Heart right ventricle (tissue), 16 donors: Measurements from ENCODE around the gene DCHS2. TPM values are rescaled to one million over a fixed set of nuclear protein-coding genes. Genes with fewer than 3 reads are reported as not detected.

Experiments used
- ATAC-seq, 8 donors: fragments of 200-7000 bp; cut with Tn5 transposase; one replicate each; pipeline ENCODE4 v1.9.1; 2020; ENCODE audit warnings: mild to moderate bottlenecking in 8 of 8, moderate library complexity in 8 of 8, moderate number of reproducible peaks in 1 of 8
- DNase-seq, 2 donors: peaks; one replicate each; pipeline ENCODE4 v3.0.0-alpha.2; 2020
- H3K27ac ChIP-seq, 10 donors: fragments of 200-600 bp; sonication (generic) in 2 of 10; one replicate each; pipeline versions ENCODE4 v1.5.0 to v1.8.0; 2020 to 2022; ENCODE audit warnings: mild to moderate bottlenecking in 3 of 10
- H3K27me3 ChIP-seq, 7 donors: fragments of 200-600 bp; one replicate each; pipeline ENCODE4 v1.8.0; 2021 to 2022; ENCODE audit warnings: mild to moderate bottlenecking in 2 of 7
- H3K36me3 ChIP-seq, 9 donors: fragments of 200-600 bp; sonication (generic) in 1 of 9; one replicate each; pipeline versions ENCODE4 v1.5.0 to v1.8.0; 2020 to 2022; ENCODE audit warnings: mild to moderate bottlenecking in 2 of 9
- H3K4me1 ChIP-seq, 9 donors: fragments of 200-600 bp; sonication (generic) in 1 of 9; one replicate each; pipeline versions ENCODE4 v1.5.0 to v1.8.0; 2020 to 2022; ENCODE audit warnings: mild to moderate bottlenecking in 4 of 9
- H3K4me3 ChIP-seq, 10 donors: fragments of 200-600 bp; sonication (generic) in 2 of 10; one replicate each; pipeline versions ENCODE4 v1.5.0 to v1.8.0; 2020 to 2022; ENCODE audit warnings: mild to moderate bottlenecking in 7 of 10, moderate library complexity in 2 of 10
- H3K9me3 ChIP-seq, 11 donors: fragments of 200-600 bp in 10 of 11; sonication (generic) in 2 of 11; one replicate each; pipeline versions ENCODE4 v1.5.0 to v1.8.0; 2013 to 2022; ENCODE audit warnings: mild to moderate bottlenecking in 2 of 11, control low read depth in 1 of 11, moderate library complexity in 1 of 11
- WGBS, 2 donors: extraction: QIAGEN DNeasy Blood & Tissue Kit; methylation state at CpG; one replicate each; pipeline ENCODE4 v1.1.7; 2013; ENCODE audit warnings: inconsistent platforms in 1 of 2; 5-methylcytosine and 5-hydroxymethylcytosine counted together
- intact Hi-C, 10 donors: fragments of 100-400 bp; cut with DNase I; formaldehyde crosslinking; loops; one replicate each; pipeline versions ENCODE4 v1.11.1 to v1.14.2; 2022
- polyA plus RNA-seq, 2 donors: library from polyadenylated mRNA; stranded (reverse); fragments of 200-250 nt; gene quantifications; one replicate each; pipeline ENCODE4 v1.2.3, GENCODE V29; 2013
- total RNA-seq, 10 donors: library from RNA; stranded (reverse); fragmentation: NEBNext Ultra II Directional in 3 of 10; extraction: Animal tissue kit (Norgen Biotek cat#: 25700) in 3 of 10; gene quantifications; one replicate each; pipeline versions ENCODE4 v1.2.1 to v1.2.4, GENCODE V29; 2021 to 2023
- TF ChIP-seq, protein P1 (sequence below), 9 donors: fragments of 200-600 bp; sonication (generic) in 2 of 9; IDR thresholded peaks; one replicate each; pipeline versions ENCODE4 v1.5.0 to v1.8.0; 2021 to 2022; ENCODE audit warnings: antibody characterized with exemption in 9 of 9, mild to moderate bottlenecking in 5 of 9, moderate library complexity in 1 of 9
- donor health status: Arrhythmogenic right ventricular cardiomyopathy.
- donor health status: ischemic (EF 13 %, LVEDD 7.1; RV severe dilation, severe dysfunction).
- donor health status: healthy with polysubstance abuse.
- donor health status: DM: no; HTN: yes; CAD: no.
- donor health status: DM: no; HTN: no; CAD: no.
- donor health status: ischemic (EF 25% LVEDD 6.9; RV normal size, moderate dysfunction).
- donor health status: ischemic (EF 25% LVEDD 5.7; RV mildly dilated, moderate dysfunction).
- donor health status: healthy.
- donor health status: DM: yes; HTN: yes; CAD: no.
- donor health status: Ischemic cardiomyopathy.
- donor health status: ischemic (EF 35%, LVEDD 5.7; RV mildly dilated, moderate dysfunction).
- donor health status: nonischemic (EF 11% LVEDD 7.7; RV severe dilation, severe dysfunction).
- donor health status: DM: yes; HTN: yes; CAD: no.
- donor health status: PGD.
- donor health status: ischemic (EF 29% LVEDD 5.4; RV normal size, mild dysfunction).
- donor health status: nonischemic (EF 23%, LVEDD 6.1; RV moderate dilation, normal function).

The DCHS2 gene
- total and polyA plus RNA-seq, 12 donors = under 0.01 to 0.14 (median 0.04) TPM; not detected in 7

DNA sequence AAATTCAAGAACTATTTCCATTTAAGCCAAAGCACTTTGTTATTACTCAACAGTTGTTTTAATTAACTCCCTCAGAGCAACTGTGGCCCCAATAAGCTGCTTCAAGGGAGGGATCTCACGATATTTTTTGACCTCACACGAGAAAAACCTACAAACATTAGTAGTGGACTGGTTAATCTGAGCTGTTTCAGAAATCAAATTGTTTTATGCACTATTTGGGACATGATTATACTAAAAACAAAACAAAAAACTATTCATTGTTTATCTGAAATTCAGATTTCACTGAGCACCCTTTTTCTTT is 74.3 kb downstream of the DCHS2 start:
- H3K27me3 ChIP-seq = peaks cover 0 to 18% (median 0%) of the 10 kb centered on the region in 7 donors
- no peaks in the 10 kb centered on the region for H3K36me3 ChIP-seq
- DNase-seq = no peak
- peak overlapping the region in 4 of 10 donors; percentile 47 to 58 (median 50) for H3K4me3 ChIP-seq
- TF ChIP-seq, protein P1, sequence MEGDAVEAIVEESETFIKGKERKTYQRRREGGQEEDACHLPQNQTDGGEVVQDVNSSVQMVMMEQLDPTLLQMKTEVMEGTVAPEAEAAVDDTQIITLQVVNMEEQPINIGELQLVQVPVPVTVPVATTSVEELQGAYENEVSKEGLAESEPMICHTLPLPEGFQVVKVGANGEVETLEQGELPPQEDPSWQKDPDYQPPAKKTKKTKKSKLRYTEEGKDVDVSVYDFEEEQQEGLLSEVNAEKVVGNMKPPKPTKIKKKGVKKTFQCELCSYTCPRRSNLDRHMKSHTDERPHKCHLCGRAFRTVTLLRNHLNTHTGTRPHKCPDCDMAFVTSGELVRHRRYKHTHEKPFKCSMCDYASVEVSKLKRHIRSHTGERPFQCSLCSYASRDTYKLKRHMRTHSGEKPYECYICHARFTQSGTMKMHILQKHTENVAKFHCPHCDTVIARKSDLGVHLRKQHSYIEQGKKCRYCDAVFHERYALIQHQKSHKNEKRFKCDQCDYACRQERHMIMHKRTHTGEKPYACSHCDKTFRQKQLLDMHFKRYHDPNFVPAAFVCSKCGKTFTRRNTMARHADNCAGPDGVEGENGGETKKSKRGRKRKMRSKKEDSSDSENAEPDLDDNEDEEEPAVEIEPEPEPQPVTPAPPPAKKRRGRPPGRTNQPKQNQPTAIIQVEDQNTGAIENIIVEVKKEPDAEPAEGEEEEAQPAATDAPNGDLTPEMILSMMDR (IDR thresholded peaks at IDR 0.05) = no peak
- H3K27ac ChIP-seq = peak overlapping the region in 2 of 10 donors; percentile 10 to 27
- intact Hi-C loops = no loop called here
- peaks cover 0 to 15% (median 3%) of the 10 kb centered on the region in 9 donors for H3K4me1 ChIP-seq
- ATAC-seq = no peak
- 54 to 59% methylated on average over 2 of the region's 2 CpGs for WGBS, 2 donors
- no peaks in the 10 kb centered on the region for H3K9me3 ChIP-seq

DNA sequence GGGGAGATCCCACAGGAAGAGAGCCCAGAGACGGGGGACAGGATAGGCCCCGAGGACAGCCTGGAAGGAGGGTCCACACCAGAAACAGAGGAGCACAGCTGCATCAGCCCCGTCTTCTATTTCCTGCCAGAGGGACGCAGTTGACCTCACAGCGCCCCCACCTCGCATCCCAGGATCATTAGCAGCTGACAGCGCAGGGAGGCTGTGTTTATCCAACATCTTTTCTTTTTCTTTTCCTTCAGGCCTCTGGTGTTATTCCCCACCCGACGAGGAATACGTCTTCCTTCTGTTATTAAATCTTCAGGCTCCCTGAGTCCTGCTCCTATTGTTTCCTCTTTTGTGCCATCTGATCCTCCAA is 75.4 kb downstream of the DCHS2 start:
- Histone ChIP-seq H3K27ac (peak overlapping the region in 6 of 10 donors; percentile 8 to 68 (median 57)), H3K4me3 (peak overlapping the region in 9 of 10 donors; percentile 20 to 58 (median 48)), H3K4me1 (peaks cover 0 to 15% (median 3%) of the 10 kb centered on the region in 9 donors), H3K27me3 (peaks cover 0 to 18% (median 0%) of the 10 kb centered on the region in 7 donors), H3K36me3 (no peaks in the 10 kb centered on the region), H3K9me3 (no peaks in the 10 kb centered on the region)
- DNase-seq (peak; percentile 20 to 36), ATAC-seq (peak in 7 of 8 donors; percentile 30 to 64 (median 54))
- intact Hi-C loops = no loop called here
- WGBS, 2 donors = 2 to 3% methylated on average over 10 of the region's 10 CpGs
- TF ChIP-seq, protein P1 (IDR thresholded peaks at IDR 0.05) = no peak

- intact Hi-C loops = no loop called here
- 67 to 72% methylated on average over 4 of the region's 4 CpGs for WGBS, 2 donors
- peaks cover 0 to 18% (median 0%) of the 10 kb centered on the region in 7 donors for H3K27me3 ChIP-seq
- ATAC-seq (no peak), DNase-seq (no peak)
- TF ChIP-seq, protein P1 (IDR thresholded peaks at IDR 0.05) = no peak
- peaks cover 0 to 15% (median 3%) of the 10 kb centered on the region in 9 donors for H3K4me1 ChIP-seq
- no peaks in the 10 kb centered on the region for H3K9me3 ChIP-seq
- no peak overlapping the region for H3K27ac ChIP-seq
- no peak overlapping the region for H3K4me3 ChIP-seq
- H3K36me3 ChIP-seq = no peaks in the 10 kb centered on the region
These were observed 76.3 kb downstream of the DCHS2 start for GRCh38 chr4:154415313-154415712.

DNA sequence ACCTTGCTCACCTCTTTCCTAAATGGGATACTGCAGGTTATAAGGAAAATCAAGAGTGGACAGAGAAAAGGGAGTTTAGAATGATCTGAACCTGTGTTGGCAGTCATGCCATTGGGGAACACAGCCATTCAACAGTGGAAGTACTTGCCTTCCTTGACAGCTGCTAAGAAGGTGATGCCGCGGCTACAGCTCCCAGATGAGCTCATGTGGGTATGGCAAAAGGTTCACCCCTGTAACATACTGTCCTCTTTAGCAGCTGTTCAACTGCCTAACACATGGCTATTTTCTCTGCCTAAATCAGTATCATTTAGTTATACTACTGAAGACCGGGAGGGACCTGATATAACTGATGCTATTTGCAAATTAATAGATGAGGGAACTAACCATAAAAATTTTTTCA is 76.8 kb downstream of the DCHS2 start:
- H3K27ac ChIP-seq = no peak overlapping the region
- H3K4me1 ChIP-seq = peaks cover 0 to 15% (median 3%) of the 10 kb centered on the region in 9 donors
- no peak for ATAC-seq
- peaks cover 0 to 18% (median 0%) of the 10 kb centered on the region in 7 donors for H3K27me3 ChIP-seq
- no peaks in the 10 kb centered on the region for H3K9me3 ChIP-seq
- no peak overlapping the region for H3K4me3 ChIP-seq
- intact Hi-C loops = no loop called here
- WGBS, 2 donors = 82 to 86% methylated on average over 3 of the region's 3 CpGs
- H3K36me3 ChIP-seq = no peaks in the 10 kb centered on the region
- DNase-seq = no peak
- TF ChIP-seq, protein P1 (IDR thresholded peaks at IDR 0.05) = no peak
